ENCODE measurements around the gene XYLT1. TPM values are rescaled to one million over a fixed set of nuclear protein-coding genes. Genes with fewer than 3 reads are reported as not detected.

Gene XYLT1
- total RNA-seq, 1 donor from 2014 or later, result 12.3 TPM

DNA sequence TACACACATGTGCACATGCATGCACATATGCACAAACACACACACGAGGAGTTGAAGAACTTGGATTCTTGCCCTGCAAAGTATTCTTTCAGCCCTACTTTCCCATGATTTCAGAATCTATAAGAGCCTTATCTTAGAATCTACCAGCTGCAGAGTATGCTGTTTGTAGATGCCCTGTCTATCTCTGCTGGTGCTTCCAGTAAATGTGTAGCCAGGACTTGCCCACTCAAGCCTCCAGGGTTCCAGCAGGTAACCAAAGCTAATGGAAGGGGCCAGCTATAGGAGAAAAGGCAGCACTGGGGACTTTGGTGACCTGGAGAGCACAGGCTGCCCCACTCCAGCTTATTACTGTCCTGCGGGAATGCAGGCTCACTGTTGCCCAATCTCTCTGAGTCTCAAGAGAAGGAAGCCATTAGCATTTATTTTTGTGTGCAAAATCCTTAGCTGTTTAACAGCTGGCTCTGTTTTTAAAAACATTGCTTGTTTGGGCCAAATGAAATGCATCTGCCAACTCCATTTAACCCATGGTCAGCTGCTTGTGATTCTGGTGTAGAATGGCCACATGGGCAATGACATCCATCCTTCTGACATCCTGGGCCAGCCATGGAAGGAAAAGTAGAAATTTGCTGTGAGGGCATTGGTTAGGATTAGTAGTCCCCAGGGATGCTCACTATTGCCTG, 28.6 kb upstream of the XYLT1 start:
- H3K36me3 Mint-ChIP-seq (ENCODE audit: insufficient read depth), result no peaks in the 10 kb centered on the region
- H3K4me3 Mint-ChIP-seq (ENCODE audit: low read depth), result no peak overlapping the region
- H3K27me3 Mint-ChIP-seq, result peaks cover 4% of the 10 kb centered on the region
- no peaks in the 10 kb centered on the region for H3K4me1 Mint-ChIP-seq (ENCODE audit: low read depth)
- no peak overlapping the region for H3K27ac Mint-ChIP-seq
- TF ChIP-seq, protein P1, sequence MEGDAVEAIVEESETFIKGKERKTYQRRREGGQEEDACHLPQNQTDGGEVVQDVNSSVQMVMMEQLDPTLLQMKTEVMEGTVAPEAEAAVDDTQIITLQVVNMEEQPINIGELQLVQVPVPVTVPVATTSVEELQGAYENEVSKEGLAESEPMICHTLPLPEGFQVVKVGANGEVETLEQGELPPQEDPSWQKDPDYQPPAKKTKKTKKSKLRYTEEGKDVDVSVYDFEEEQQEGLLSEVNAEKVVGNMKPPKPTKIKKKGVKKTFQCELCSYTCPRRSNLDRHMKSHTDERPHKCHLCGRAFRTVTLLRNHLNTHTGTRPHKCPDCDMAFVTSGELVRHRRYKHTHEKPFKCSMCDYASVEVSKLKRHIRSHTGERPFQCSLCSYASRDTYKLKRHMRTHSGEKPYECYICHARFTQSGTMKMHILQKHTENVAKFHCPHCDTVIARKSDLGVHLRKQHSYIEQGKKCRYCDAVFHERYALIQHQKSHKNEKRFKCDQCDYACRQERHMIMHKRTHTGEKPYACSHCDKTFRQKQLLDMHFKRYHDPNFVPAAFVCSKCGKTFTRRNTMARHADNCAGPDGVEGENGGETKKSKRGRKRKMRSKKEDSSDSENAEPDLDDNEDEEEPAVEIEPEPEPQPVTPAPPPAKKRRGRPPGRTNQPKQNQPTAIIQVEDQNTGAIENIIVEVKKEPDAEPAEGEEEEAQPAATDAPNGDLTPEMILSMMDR (IDR thresholded peaks at IDR 0.05; ENCODE audit: unreplicated experiment), result no peak
- no peak for DNase-seq (ENCODE audit: low spot score, unreplicated experiment)
- H3K9me3 Mint-ChIP-seq (ENCODE audit: low read depth), result peaks cover 3% of the 10 kb centered on the region

DNA sequence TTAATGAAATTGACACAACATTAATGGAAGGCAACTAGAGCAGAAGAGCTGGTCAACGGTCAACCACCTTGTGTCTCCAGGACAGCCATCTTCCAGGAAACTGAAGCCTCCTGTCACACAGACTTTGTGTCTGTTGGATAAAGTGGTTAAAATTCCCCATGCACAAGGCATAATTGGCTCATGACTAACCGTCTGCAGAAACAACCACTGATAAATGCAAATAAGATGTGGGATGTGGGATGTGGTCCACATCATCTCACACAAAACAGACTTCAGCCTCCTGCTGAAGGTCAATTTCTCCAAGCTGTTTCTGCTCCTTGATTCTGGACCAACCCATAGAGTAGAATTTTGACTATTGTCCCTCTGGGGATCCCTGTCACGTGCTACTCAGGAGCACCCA, 26.9 kb upstream of the XYLT1 start:
- Mint-ChIP-seq H3K27ac (no peak overlapping the region), H3K27me3 (no peaks in the 10 kb centered on the region), H3K9me3 (ENCODE audit: low read depth) (no peaks in the 10 kb centered on the region), H3K4me3 (ENCODE audit: low read depth) (no peak overlapping the region), H3K36me3 (ENCODE audit: insufficient read depth) (no peaks in the 10 kb centered on the region), H3K4me1 (ENCODE audit: low read depth) (no peaks in the 10 kb centered on the region)
- DNase-seq (ENCODE audit: low spot score, unreplicated experiment), result no peak
- TF ChIP-seq, protein P1 (IDR thresholded peaks at IDR 0.05; ENCODE audit: unreplicated experiment), result no peak

DNA sequence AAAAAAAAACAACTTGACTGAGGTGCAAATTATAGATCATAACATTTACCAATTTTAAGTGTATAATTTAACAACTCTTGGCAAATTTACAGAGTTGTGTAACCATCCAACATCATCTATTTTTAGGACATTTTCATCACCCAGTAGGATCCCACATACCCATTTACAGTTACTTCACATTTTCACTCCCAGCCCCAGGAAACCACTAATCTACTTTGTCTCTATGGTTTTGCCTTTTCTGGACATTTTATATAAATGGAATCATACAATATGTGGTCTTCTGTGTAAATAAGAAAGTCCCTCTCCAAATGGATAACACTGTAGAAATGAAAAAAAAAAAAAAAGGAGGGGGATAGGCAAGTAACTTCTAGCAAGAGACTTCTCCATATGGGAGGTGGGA, 26.1 kb upstream of the XYLT1 start:
- DNase-seq (ENCODE audit: low spot score, unreplicated experiment), result no peak
- TF ChIP-seq, protein P1 (IDR thresholded peaks at IDR 0.05; ENCODE audit: unreplicated experiment), result no peak
- Mint-ChIP-seq H3K4me3 (ENCODE audit: low read depth) (no peak overlapping the region), H3K27me3 (no peaks in the 10 kb centered on the region), H3K36me3 (ENCODE audit: insufficient read depth) (no peaks in the 10 kb centered on the region), H3K4me1 (ENCODE audit: low read depth) (no peaks in the 10 kb centered on the region), H3K27ac (no peak overlapping the region), H3K9me3 (ENCODE audit: low read depth) (no peaks in the 10 kb centered on the region)

DNA sequence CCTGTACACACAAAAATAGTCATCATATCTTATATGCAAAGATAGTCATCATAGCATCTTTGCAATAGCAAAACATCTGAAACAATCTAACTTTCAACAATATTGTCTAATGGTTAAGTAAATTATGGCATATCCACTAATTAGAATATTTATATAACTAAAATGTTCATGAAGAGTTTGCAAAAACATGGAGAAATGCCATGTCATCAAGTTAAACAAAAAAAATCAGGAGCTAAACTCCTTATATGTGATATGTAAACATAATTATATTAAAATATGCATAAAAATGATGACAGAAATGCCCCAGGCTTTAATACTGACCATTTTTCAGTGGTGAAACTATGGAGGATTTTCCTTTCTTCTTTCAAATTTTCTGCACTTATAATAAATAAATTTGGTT, 22.3 kb upstream of the XYLT1 start:
- TF ChIP-seq, protein P1 (IDR thresholded peaks at IDR 0.05; ENCODE audit: unreplicated experiment), result no peak
- H3K36me3 Mint-ChIP-seq (ENCODE audit: insufficient read depth), result no peaks in the 10 kb centered on the region
- no peak for DNase-seq (ENCODE audit: low spot score, unreplicated experiment)

DNA sequence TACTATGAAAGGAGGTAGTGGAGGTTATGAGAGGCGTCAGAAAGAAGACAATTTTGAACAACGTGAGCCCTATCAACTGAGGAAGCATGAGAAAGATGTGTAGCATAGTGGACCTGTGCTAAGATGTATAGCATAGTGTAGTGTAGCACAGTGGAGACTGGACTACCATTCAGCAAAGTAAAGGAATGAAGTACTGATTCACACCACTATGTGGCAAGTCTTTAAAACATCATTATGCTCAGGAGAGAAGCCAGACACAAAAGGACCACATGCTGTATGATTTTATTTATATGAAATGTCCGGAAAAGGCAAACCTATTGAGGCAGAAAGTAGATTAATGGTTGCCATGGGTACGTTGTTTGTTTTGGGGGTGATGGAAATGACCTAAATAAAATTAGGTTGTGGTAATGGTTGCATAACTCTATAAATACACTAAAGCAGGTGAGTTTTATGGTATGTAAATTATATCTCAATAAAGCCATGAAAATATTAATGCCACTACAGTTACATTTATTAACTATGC, 20.4 kb upstream of the XYLT1 start:
- TF ChIP-seq, protein P1 (IDR thresholded peaks at IDR 0.05; ENCODE audit: unreplicated experiment), result no peak

More for the DNA sequence above, 22.3 kb upstream of the XYLT1 start:
- H3K4me1 Mint-ChIP-seq (ENCODE audit: low read depth), result no peaks in the 10 kb centered on the region
- H3K27ac Mint-ChIP-seq, result no peak overlapping the region
- H3K9me3 Mint-ChIP-seq (ENCODE audit: low read depth), result no peaks in the 10 kb centered on the region
- no peaks in the 10 kb centered on the region for H3K27me3 Mint-ChIP-seq
- no peak overlapping the region for H3K4me3 Mint-ChIP-seq (ENCODE audit: low read depth)

More for the DNA sequence above, 20.4 kb upstream of the XYLT1 start:
- no peak for DNase-seq (ENCODE audit: low spot score, unreplicated experiment)
- Mint-ChIP-seq H3K4me1 (ENCODE audit: low read depth) (no peaks in the 10 kb centered on the region), H3K27me3 (no peaks in the 10 kb centered on the region), H3K27ac (no peak overlapping the region), H3K4me3 (ENCODE audit: low read depth) (no peak overlapping the region), H3K9me3 (ENCODE audit: low read depth) (no peaks in the 10 kb centered on the region), H3K36me3 (ENCODE audit: insufficient read depth) (no peaks in the 10 kb centered on the region)
